Smooth muscle cell (in vitro differentiated cells): ENCODE data around the gene CD40LG. TPM values are rescaled to one million over a fixed set of nuclear protein-coding genes. Genes with fewer than 3 reads are reported as not detected.

ENCODE experiments used
- DNase-seq: peaks from one replicate; lab custom pipeline; 2025; ENCODE audit not compliant: unreplicated experiment; lab: John Stamatoyannopoulos, UW
- H2AFZ ChIP-seq: fragments of 200-600 bp; sonication (generic); 2 replicates; pipeline ENCODE4 v1.6.0; 2016; ENCODE audit warnings: antibody characterized with exemption, low read depth, mild to moderate bottlenecking
- H3F3A ChIP-seq: fragments of 200-600 bp; sonication (generic); 2 replicates; pipeline ENCODE4 v1.6.0; 2017; ENCODE audit warnings: antibody characterized with exemption, low read depth
- H3K27ac ChIP-seq: fragments of 200-600 bp; sonication (generic); 2 replicates; pipeline ENCODE4 v1.5.1; 2016; ENCODE audit warnings: low read depth, mild to moderate bottlenecking
- H3K27me3 ChIP-seq: fragments of 200-600 bp; sonication (generic); 2 replicates; pipeline ENCODE4 v1.6.1; 2016; ENCODE audit warnings: low read depth, mild to moderate bottlenecking
- H3K36me3 ChIP-seq: fragments of 200-600 bp; sonication (generic); 2 replicates; pipeline ENCODE4 v1.5.1; 2016; ENCODE audit warnings: low read depth
- H3K4me1 ChIP-seq: fragments of 200-600 bp; sonication (generic); 2 replicates; pipeline ENCODE4 v1.5.1; 2016; ENCODE audit warnings: low read depth
- H3K4me2 ChIP-seq: fragments of 200-600 bp; sonication (generic); 2 replicates; pipeline ENCODE4 v1.6.0; 2016; ENCODE audit warnings: mild to moderate bottlenecking
- H3K4me3 ChIP-seq: fragments of 200-600 bp; sonication (generic); 2 replicates; pipeline ENCODE4 v1.5.1; 2016; ENCODE audit warnings: mild to moderate bottlenecking
- H3K79me2 ChIP-seq: fragments of 200-600 bp; sonication (generic); 2 replicates; pipeline ENCODE4 v1.6.0; 2016; ENCODE audit warnings: low read depth, mild to moderate bottlenecking
- H3K9ac ChIP-seq: fragments of 200-600 bp; sonication (generic); 2 replicates; pipeline ENCODE4 v1.6.0; 2016; ENCODE audit warnings: low read depth
- H3K9me3 ChIP-seq: fragments of 200-600 bp; sonication (generic); replicated peaks from 2 replicates; pipeline ENCODE4 v1.5.1; 2016; ENCODE audit warnings: low read depth
- H4K20me1 ChIP-seq: fragments of 200-600 bp; sonication (generic); 2 replicates; pipeline ENCODE4 v1.6.0; 2016; ENCODE audit warnings: low read depth
- WGBS: methylation state at CpG from one replicate; pipeline ENCODE4 v1.1.7; 2016; ENCODE audit warnings: low lambda C conversion rate; 5-methylcytosine and 5-hydroxymethylcytosine counted together
- polyA plus RNA-seq: library from polyadenylated mRNA; unstranded; fragments of >200 nt; fragmentation: Nextera tagmentation; extraction: Ambion mirVana; gene quantifications from 2 replicates; pipeline ENCODE4 v1.2.1, GENCODE V29; 2016
- total RNA-seq: library from RNA; depleted of rRNA; stranded (reverse); fragments of >200 nt; gene quantifications from 2 replicates; pipeline ENCODE4 v1.2.3, GENCODE V29; 2014
- TF ChIP-seq, protein P1 (sequence below): fragments of 200-600 bp; sonication (generic); IDR thresholded peaks from 2 replicates; pipeline ENCODE4 v1.5.1; 2017; ENCODE audit warnings: borderline replicate concordance, mild to moderate bottlenecking, antibody characterized with exemption; ENCODE audit not compliant: insufficient read depth, poor library complexity, severe bottlenecking

Gene CD40LG
- total and polyA plus RNA-seq, 2 experiments from 2014 or later, result not detected

DNA sequence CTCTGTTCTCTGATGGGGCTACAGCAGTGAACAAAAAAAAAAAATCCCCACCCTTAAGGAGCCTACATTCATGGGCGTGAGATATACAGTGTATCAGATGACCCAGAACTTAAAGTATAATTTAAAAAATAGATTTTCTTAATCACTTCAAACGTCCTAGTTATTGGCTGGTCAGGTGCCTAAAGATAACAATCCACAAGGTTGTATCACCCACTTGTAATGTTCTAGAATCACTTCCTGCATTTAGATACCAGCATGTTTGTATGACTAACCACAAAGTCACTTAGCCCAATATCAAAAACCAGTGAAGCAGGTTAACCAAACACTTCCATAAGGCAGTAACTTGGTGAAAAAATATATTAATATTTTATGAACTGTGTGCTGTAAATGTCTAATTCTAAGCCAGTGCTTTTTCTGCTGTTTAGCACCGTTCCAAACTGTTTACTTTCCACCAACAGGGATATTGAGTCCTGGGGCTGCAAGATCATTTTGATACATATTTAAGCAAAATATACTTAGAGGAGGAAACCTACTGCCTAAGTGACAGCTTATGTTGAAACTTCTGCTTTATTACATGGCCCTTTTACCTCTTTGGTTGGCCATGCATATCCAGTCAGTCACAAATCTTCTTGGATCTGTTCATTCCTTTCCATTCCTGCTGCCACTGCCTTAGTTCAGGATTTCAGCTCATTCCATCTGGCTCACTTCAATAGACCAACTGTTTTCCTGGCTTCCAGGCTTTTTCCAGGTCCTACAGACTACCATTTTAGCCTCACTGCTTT, 43.3 kb downstream of the CD40LG start:
- H4K20me1 ChIP-seq, result no peaks in the 10 kb centered on the region
- no peaks in the 10 kb centered on the region for H3K36me3 ChIP-seq
- 65% methylated on average over 3 of the region's 3 CpGs for WGBS
- no peak overlapping the region for H2AFZ ChIP-seq
- H3K27me3 ChIP-seq, result no peaks in the 10 kb centered on the region
- TF ChIP-seq, protein P1, sequence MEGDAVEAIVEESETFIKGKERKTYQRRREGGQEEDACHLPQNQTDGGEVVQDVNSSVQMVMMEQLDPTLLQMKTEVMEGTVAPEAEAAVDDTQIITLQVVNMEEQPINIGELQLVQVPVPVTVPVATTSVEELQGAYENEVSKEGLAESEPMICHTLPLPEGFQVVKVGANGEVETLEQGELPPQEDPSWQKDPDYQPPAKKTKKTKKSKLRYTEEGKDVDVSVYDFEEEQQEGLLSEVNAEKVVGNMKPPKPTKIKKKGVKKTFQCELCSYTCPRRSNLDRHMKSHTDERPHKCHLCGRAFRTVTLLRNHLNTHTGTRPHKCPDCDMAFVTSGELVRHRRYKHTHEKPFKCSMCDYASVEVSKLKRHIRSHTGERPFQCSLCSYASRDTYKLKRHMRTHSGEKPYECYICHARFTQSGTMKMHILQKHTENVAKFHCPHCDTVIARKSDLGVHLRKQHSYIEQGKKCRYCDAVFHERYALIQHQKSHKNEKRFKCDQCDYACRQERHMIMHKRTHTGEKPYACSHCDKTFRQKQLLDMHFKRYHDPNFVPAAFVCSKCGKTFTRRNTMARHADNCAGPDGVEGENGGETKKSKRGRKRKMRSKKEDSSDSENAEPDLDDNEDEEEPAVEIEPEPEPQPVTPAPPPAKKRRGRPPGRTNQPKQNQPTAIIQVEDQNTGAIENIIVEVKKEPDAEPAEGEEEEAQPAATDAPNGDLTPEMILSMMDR, result no peak
- H3K4me3 ChIP-seq, result no peak overlapping the region
- no peaks in the 10 kb centered on the region for H3K79me2 ChIP-seq
- H3K4me2 ChIP-seq, result no peak overlapping the region
- H3K27ac ChIP-seq, result no peak overlapping the region
- peaks cover 17% of the 10 kb centered on the region for H3K4me1 ChIP-seq
- H3K9ac ChIP-seq, result no peak overlapping the region
- DNase-seq, result no peak
- H3K9me3 ChIP-seq, result no peaks in the 10 kb centered on the region
- H3F3A ChIP-seq, result no peaks in the 10 kb centered on the region

DNA sequence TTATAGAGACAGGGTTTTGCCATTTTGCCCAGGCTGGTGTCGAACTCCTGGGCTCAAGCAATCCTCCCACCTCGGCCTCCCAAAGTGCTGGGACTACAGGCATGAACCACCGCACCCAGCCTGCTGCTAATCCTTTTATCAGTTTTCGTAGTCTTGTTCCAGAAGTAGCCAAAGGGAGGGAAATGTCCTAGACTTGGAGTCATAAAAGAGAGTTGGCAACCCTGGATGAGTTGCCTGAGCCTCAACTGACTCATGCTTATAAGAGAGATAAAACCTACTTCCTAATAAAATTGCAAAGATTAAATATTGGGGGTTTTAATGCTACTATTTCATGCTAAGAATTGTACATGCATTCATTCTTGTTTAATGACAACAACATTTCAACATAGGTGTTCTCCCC, 44.3 kb downstream of the CD40LG start:
- Histone ChIP-seq H3K27me3 (no peaks in the 10 kb centered on the region), H3K4me1 (peaks cover 17% of the 10 kb centered on the region), H3K27ac (no peak overlapping the region), H3F3A (no peaks in the 10 kb centered on the region), H2AFZ (no peak overlapping the region), H4K20me1 (no peaks in the 10 kb centered on the region), H3K4me2 (no peak overlapping the region), H3K79me2 (no peaks in the 10 kb centered on the region), H3K9ac (no peak overlapping the region), H3K4me3 (no peak overlapping the region), H3K9me3 (no peaks in the 10 kb centered on the region), H3K36me3 (no peaks in the 10 kb centered on the region)
- WGBS, result 61% methylated on average over 4 of the region's 4 CpGs
- no peak for DNase-seq
- TF ChIP-seq, protein P1, result no peak

DNA sequence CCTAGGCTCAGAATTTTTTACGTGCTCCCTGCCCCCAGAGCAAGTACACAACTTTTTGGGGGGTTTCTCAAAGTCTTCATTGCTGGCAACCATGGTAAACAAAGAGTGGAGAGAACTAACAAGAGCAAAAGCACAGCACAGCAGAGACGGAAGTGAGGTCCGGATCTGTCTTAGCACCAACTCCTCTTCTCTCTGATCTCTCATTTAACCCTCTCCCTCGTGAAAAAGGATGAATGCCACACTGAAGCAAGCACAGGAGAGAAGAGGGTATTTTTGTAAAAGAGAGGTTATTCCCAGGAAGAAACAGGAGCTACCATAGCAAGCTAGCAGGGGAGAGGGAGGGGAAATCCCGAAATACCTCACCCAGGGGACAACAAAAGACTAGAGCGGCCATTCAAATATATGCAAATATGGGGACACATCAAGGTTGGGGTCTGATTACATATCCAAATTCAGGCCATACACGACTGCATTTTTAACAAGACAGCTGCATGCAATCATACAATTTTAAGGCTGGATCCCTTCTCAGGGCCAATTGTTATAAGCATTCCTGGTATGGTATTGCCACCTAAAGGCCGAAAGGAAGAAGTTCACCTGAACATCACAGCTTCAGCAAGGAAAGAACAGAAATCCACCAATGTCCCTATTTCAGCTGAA, 46.6 kb downstream of the CD40LG start:
- H3K79me2 ChIP-seq, result no peaks in the 10 kb centered on the region
- no peak overlapping the region for H3K4me2 ChIP-seq
- DNase-seq, result no peak
- H3F3A ChIP-seq, result no peaks in the 10 kb centered on the region
- H3K4me1 ChIP-seq, result peaks cover 10% of the 10 kb centered on the region
- no peaks in the 10 kb centered on the region for H3K27me3 ChIP-seq
- H3K36me3 ChIP-seq, result no peaks in the 10 kb centered on the region
- H3K9ac ChIP-seq, result no peak overlapping the region
- no peak overlapping the region for H3K27ac ChIP-seq
- H3K4me3 ChIP-seq, result no peak overlapping the region
- 43% methylated on average over 8 of the region's 8 CpGs for WGBS
- no peaks in the 10 kb centered on the region for H4K20me1 ChIP-seq
- H3K9me3 ChIP-seq, result no peaks in the 10 kb centered on the region
- TF ChIP-seq, protein P1, result peak; percentile 49
- H2AFZ ChIP-seq, result no peak overlapping the region
